GM12875 (cell line): ENCODE results near the gene TMEM191C.
"Not testable (repeated sequence)": the region's sequence is repeated elsewhere in the genome, so short reads cannot be mapped to it uniquely, and the experiment has no call there.

Experiments used
- H3K4me3 ChIP-seq: one replicate; pipeline ENCODE4 v1.5.1; 2011; ENCODE audit warnings: low read depth, low read length, control low read depth

The TMEM191C gene

GRCh38 chr22:21499623-21500506, 32.7 kb downstream of the TMEM191C start:
- H3K4me3 ChIP-seq, result not testable (repeated sequence)

DNA sequence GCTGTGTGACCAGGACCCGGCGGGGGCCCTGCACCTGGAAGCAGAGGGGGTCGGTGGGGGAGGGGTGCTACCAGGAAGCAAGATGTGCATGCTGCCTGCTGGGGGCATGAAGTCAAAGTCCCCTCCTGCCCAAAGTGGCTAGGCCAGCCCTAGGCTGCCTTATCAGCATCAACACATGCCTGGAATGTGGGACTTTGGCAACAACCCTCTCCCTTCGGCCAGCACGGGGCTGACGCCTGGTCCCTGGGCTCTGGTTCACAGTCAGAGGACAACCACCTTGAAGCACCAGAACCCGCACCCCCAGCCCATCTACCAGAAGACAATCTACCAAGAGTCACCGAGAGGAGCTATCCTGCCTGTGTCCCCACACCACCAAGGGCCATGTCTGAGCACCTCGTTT, 43.2 kb downstream of the TMEM191C start:
- not testable (repeated sequence) for H3K4me3 ChIP-seq

DNA sequence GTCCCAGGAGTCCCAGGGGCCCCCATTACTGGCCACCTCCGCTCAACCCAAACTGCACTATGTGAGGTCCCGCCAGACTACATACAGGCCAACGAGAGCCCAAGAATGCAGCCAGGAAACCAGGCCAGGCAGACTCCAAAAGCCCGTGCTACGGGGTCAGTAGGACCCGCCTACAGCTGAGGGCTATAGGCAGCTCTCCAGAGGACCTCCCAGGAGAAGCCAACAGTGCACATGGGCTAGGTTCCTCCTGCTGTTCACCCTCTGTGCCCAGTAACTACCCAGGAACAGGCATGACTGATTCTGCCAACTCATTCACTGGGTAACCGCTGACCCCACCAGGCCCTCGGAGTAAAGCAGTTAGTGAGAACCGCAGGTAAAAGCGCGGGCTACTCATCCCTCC, 44.8 kb downstream of the TMEM191C start:
- H3K4me3 ChIP-seq, result not testable (repeated sequence)

- not testable (repeated sequence) for H3K4me3 ChIP-seq
Observed at GRCh38 chr22:21514117-21514516, 46.9 kb downstream of the TMEM191C start.

DNA sequence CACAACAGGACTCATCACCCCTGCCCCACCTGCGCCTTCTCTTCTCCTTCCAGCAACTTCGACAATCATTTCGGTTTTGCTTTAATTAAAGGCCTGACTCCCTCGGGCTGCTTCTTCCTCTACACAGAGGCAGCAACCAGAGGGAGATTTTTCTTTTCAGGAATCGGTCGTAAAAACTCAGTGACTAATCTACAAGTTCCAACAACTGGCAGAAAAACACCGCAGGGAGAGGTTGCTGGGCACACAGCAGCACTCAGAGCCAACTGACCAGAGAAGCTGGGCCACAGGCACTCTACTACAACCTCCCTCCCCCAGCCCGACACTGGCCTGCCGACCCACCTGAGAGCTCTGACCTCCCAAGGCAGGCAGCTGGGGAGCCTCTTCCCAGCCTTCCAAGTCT, 48.0 kb downstream of the TMEM191C start:
- H3K4me3 ChIP-seq, result not testable (repeated sequence)

DNA sequence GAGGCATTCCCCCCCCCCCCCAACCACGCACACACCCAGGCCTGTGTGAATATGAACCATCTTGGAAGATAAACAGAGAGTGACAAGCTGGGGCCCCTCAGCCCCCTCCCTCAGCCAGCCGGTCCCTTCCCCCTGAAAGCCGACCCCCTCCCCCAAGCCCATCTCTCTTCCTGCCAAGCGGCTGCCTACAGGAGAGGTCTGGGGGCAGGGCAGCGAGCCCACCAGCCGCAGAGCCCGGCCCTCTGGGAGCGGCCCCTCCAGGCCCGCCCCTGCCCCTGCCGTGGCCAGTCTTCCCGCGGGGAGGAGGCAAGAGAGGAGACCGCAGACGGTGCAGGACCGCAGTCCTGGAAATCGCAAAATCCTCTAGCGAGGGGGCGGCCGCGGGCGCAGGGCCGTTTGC, 49.3 kb downstream of the TMEM191C start:
- H3K4me3 ChIP-seq, result not testable (repeated sequence)

DNA sequence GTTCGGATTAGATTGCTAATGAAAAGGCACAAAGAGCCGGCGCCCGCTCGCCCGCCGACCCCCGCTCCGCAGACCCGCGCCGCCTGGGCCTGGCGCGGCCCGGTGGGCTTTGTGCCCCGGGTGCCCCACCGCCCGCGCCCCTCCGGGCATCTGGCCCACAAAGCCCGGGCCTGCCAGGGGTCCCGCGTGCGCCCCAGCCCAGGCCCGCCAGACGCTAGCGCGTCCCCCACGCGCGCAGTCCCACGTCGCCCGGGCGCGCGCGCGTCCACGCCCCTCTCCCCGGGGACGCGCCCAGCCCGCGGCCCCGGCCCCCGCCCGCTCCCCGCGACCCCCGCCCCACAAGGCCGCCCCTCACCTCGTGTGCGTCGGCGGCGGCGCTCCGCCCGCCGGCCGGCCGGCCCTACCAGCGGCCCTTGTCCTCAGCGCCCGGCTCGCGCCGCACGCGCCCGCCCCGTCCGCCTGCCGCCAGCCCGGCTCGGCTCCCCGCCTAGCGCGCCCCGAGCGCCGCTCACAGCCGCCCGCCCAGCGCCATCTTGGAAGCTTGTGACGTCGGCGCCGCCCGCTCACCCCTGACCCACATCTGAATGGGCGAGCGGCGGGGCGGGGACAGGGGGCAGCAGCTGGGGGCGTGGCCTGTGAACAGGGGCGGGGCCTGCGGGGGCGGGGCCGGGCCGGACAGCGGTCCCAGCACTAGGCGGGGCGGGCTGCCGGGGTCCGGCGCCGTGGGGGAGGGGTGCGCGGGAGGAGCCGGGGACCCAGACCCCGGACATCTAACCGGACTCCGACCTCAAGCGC, 50.0 kb downstream of the TMEM191C start:
- not testable (repeated sequence) for H3K4me3 ChIP-seq
